Muscle layer of duodenum (tissue), 2 donors: ENCODE measurements around the gene VWA8.

Source experiments
- H3K27ac ChIP-seq: one replicate; pipeline ENCODE4 v1.7.0; 2013; ENCODE audit warnings: mild to moderate bottlenecking, low read length
- H3K27me3 ChIP-seq: one replicate; pipeline ENCODE4 v1.7.0; 2013; ENCODE audit warnings: low read depth, mild to moderate bottlenecking, control low read depth, low read length
- H3K36me3 ChIP-seq, 2 donors: one replicate each; pipeline ENCODE4 v1.7.0; 2013; ENCODE audit warnings: low read length in 2 of 2, control low read depth in 1 of 2, mild to moderate bottlenecking in 1 of 2; ENCODE audit not compliant: insufficient read depth in 2 of 2, control insufficient read depth in 1 of 2
- H3K4me1 ChIP-seq, 2 donors: one replicate each; pipeline ENCODE4 v1.7.0; 2013; ENCODE audit warnings: low read length in 2 of 2, mild to moderate bottlenecking in 2 of 2, control low read depth in 1 of 2, moderate library complexity in 1 of 2; ENCODE audit not compliant: insufficient read depth in 2 of 2, control insufficient read depth in 1 of 2
- H3K4me3 ChIP-seq, 2 donors: one replicate each; pipeline ENCODE4 v1.7.0; 2013; ENCODE audit warnings: low read length in 2 of 2, low read depth in 1 of 2, mild to moderate bottlenecking in 1 of 2
- H3K9me3 ChIP-seq, 2 donors: one replicate each; pipeline ENCODE4 v1.7.0; 2013; ENCODE audit warnings: low read length in 2 of 2, control low read depth in 1 of 2, mild to moderate bottlenecking in 1 of 2; ENCODE audit not compliant: control insufficient read depth in 1 of 2
- donor health status: healthy.

VWA8 gene

DNA sequence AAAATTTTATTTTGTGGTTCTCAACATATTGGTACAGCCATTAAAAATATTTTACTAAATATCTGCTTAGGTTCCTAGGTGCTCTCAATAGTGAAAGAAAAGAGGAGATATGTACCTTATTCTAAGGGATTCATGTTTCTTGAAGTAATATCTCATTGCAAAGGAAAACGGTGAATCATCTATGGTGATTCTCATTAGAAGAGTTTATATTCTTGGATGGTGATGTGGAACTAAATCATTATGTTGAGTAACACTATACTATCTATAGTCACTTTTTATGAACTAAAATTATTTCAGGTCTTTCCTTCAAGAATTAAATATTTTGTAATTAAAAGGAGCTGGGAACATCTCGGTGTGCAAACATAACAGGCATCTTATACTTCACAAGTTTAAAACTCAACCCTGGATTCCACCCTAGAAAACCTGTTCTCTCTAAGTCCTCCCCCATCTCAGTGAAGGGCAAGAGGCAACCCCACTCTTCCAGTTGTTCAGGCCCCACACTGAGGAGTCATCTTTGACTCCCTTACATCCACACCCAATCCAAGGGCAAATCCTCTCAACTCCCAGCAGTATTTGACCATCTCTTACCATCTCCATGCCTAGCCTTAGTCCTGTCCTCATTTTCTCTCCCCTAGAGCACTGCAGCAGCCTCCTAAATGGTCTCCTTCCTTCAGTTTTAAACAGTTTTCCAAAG lies 363.4 kb downstream of the VWA8 start:
- Histone ChIP-seq H3K4me3 (no peak overlapping the region), H3K4me1 (no peaks in the 10 kb centered on the region), H3K27ac (no peak overlapping the region), H3K9me3 (no peaks in the 10 kb centered on the region), H3K27me3 (no peaks in the 10 kb centered on the region), H3K36me3 (peaks cover 0 to 7% of the 10 kb centered on the region in 2 donors)

- Histone ChIP-seq H3K9me3 (no peaks in the 10 kb centered on the region), H3K36me3 (peaks cover 0 to 1% of the 10 kb centered on the region in 2 donors), H3K4me1 (no peaks in the 10 kb centered on the region), H3K27me3 (no peaks in the 10 kb centered on the region), H3K27ac (no peak overlapping the region), H3K4me3 (no peak overlapping the region)
Measured at GRCh38 chr13:41596190-41596589, 364.7 kb downstream of the VWA8 start.

- no peaks in the 10 kb centered on the region for H3K4me1 ChIP-seq
- H3K9me3 ChIP-seq, result no peaks in the 10 kb centered on the region
- H3K36me3 ChIP-seq, result peaks cover 3% of the 10 kb centered on the region in 2 donors
- H3K27me3 ChIP-seq, result no peaks in the 10 kb centered on the region
- no peak overlapping the region for H3K27ac ChIP-seq
- H3K4me3 ChIP-seq, result no peak overlapping the region
Measured at GRCh38 chr13:41595298-41595697, 365.6 kb downstream of the VWA8 start.

DNA sequence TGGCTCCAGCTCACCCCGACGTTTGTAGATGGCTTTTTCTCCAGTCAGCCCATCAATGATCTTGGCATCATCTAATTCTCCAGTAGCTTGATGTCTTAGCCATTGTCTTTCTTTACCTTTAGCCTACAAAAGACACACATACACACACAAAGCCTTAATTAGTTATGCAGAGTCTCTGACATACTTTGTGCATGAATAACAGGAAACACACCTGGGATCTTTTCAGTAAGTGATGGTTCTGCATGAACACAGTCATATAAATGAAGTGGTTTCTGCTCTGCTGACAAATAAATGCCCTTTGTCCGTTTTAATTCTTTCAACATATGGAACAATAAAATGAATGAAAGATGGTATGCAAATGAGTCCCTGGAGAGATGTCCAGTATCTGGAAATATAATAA lies 370.3 kb downstream of the VWA8 start:
- Histone ChIP-seq H3K9me3 (no peaks in the 10 kb centered on the region), H3K4me3 (no peak overlapping the region), H3K27ac (no peak overlapping the region), H3K36me3 (peaks cover 16 to 20% of the 10 kb centered on the region in 2 donors), H3K27me3 (no peaks in the 10 kb centered on the region), H3K4me1 (no peaks in the 10 kb centered on the region)

DNA sequence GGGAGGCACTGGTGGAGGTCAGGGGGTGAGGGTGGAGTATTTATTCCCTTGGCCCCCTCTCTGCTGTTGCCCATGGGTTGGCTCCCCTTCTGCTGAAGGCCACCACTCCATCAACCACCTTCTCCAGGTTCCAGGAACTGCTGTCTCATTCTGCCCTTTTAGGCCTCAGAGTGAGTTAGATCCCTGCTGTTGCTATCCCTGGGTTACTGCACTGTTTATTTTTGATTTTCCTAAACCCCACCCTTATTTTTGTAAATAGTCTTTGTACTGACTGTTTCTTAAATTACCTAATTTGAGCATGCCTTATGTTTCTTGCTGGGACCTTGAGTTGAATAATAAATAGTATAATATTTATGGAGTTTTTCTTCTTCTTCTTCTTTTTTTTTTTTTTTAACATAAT lies 370.8 kb downstream of the VWA8 start:
- H3K4me3 ChIP-seq, result no peak overlapping the region
- H3K4me1 ChIP-seq, result no peaks in the 10 kb centered on the region
- no peak overlapping the region for H3K27ac ChIP-seq
- peaks cover 16 to 20% of the 10 kb centered on the region in 2 donors for H3K36me3 ChIP-seq
- no peaks in the 10 kb centered on the region for H3K27me3 ChIP-seq
- H3K9me3 ChIP-seq, result no peaks in the 10 kb centered on the region

- Histone ChIP-seq H3K27ac (no peak overlapping the region), H3K36me3 (peaks cover 16 to 20% of the 10 kb centered on the region in 2 donors), H3K4me3 (no peak overlapping the region), H3K27me3 (no peaks in the 10 kb centered on the region), H3K4me1 (no peaks in the 10 kb centered on the region), H3K9me3 (no peaks in the 10 kb centered on the region)
Measured at GRCh38 chr13:41589434-41589833, 371.5 kb downstream of the VWA8 start.

DNA sequence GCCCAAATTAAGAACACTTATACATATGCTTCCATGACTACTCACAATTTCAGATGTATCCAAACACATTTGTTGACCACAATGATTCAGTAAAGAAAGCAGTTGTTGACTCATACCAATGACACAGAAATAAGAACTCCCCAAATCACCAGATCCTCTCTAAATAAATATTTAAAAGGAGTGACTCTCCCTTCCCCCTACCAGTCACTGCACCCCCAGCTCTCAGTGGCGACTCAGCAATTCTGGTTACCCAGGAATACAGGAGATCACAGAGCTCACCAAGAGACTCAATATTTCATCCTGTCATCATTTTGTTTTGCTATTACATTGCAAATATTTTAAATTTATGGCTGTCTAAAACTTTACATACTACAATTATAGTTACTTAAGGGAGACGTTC lies 372.0 kb downstream of the VWA8 start:
- H3K4me1 ChIP-seq, result no peaks in the 10 kb centered on the region
- H3K27ac ChIP-seq, result no peak overlapping the region
- peaks cover 16 to 20% of the 10 kb centered on the region in 2 donors for H3K36me3 ChIP-seq
- H3K9me3 ChIP-seq, result no peaks in the 10 kb centered on the region
- H3K27me3 ChIP-seq, result no peaks in the 10 kb centered on the region
- H3K4me3 ChIP-seq, result no peak overlapping the region

DNA sequence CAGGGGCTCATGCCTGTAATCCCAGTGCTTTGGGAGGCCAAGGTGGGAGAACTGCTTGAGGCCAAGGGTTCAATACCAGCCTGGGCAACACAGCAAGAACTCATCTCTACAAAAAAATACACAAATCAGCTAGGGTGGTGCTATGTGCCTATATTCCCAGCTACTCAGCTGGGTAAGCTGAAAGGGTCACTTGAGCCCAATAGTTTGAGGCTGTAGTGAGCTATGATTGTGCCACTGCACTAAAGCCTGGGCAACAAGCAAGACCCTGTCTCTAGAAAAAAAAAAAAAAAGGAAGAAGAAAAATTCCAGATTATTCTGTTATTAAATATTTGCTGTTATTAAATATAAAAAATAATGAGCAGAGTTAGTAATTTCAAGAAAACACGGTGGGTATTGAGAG lies 372.5 kb downstream of the VWA8 start:
- H3K27ac ChIP-seq, result no peak overlapping the region
- H3K4me1 ChIP-seq, result no peaks in the 10 kb centered on the region
- no peak overlapping the region for H3K4me3 ChIP-seq
- H3K36me3 ChIP-seq, result peaks cover 16 to 20% of the 10 kb centered on the region in 2 donors
- H3K9me3 ChIP-seq, result no peaks in the 10 kb centered on the region
- no peaks in the 10 kb centered on the region for H3K27me3 ChIP-seq

- Histone ChIP-seq H3K27ac (no peak overlapping the region), H3K36me3 (peaks cover 16 to 20% of the 10 kb centered on the region in 2 donors), H3K4me1 (no peaks in the 10 kb centered on the region), H3K4me3 (no peak overlapping the region), H3K27me3 (no peaks in the 10 kb centered on the region), H3K9me3 (no peaks in the 10 kb centered on the region)
Measured at GRCh38 chr13:41587490-41587889, 373.4 kb downstream of the VWA8 start.

GRCh38 chr13:41586216-41586615 lies 374.7 kb downstream of the VWA8 start:
- Histone ChIP-seq H3K36me3 (peaks cover 16 to 20% of the 10 kb centered on the region in 2 donors), H3K27me3 (no peaks in the 10 kb centered on the region), H3K27ac (no peak overlapping the region), H3K4me3 (no peak overlapping the region), H3K4me1 (no peaks in the 10 kb centered on the region), H3K9me3 (no peaks in the 10 kb centered on the region)

DNA sequence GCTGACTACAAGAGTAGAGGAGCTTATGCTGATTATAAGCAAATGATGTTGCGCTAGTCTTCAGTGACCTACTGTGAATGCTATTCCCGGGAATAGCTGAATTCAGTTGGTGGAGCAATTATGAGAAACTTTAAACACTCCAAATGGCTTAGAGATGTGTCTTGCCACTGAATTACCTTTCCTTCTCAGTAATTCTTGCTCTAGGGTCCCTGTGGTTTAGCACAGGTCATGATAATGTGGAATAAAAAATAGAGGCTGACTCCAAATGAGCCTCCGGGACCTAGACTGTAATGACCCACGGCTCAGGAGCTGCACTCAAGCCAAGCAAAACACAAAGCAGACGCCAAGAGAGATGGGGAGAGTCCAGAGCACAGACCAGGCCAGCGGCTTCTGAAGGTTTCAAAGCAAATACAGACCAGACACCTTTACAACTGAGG lies 378.9 kb downstream of the VWA8 start:
- H3K27ac ChIP-seq, result no peak overlapping the region
- peaks cover 3 to 8% of the 10 kb centered on the region in 2 donors for H3K36me3 ChIP-seq
- H3K4me3 ChIP-seq, result no peak overlapping the region
- no peaks in the 10 kb centered on the region for H3K27me3 ChIP-seq
- no peaks in the 10 kb centered on the region for H3K9me3 ChIP-seq
- no peaks in the 10 kb centered on the region for H3K4me1 ChIP-seq

DNA sequence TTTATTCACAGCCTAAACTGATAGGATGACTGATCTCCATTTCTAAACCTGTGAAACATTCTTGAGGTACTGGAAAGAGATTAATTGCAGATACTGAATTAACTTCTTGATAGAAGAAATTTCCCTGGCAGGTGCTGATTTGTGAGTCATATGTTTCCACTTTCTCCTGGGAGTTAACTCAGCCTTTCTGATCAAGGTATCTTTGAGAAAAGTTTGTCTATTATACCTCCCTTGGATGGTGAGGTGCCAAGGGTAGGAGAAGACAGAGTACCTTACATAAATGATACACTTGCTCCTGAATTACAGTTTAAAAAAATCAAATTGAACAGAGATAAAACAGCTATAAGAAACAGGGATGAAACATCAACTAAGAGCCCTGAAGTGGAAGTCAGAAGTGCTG lies 380.6 kb downstream of the VWA8 start:
- H3K4me3 ChIP-seq, result no peak overlapping the region
- no peak overlapping the region for H3K27ac ChIP-seq
- no peaks in the 10 kb centered on the region for H3K27me3 ChIP-seq
- H3K9me3 ChIP-seq, result no peaks in the 10 kb centered on the region
- H3K4me1 ChIP-seq, result no peaks in the 10 kb centered on the region
- peaks cover 0 to 4% of the 10 kb centered on the region in 2 donors for H3K36me3 ChIP-seq
